K562 (cell line): Measurements from ENCODE around the gene ANTKMT.

Experiments
- CEBPZ ChIP-seq: fragments of 150-350 bp; IDR thresholded peaks from 2 replicates; pipeline ENCODE4 v1.6.1; 2014; ENCODE audit warnings: low read depth, mild to moderate bottlenecking, low read length, borderline replicate concordance
- MYC ChIP-seq, 2 experiments: fragments of 250-450 bp in 1 of 2; sonication (Bioruptor Pico) in 1 of 2; IDR thresholded peaks; 2 replicates each; pipeline versions ENCODE4 v1.5.1 to v1.6.1; 2012 to 2021; ENCODE audit warnings: low read depth in 2 of 2, borderline replicate concordance in 1 of 2, improper control_type of control experiment in 1 of 2, low read length in 1 of 2, mild to moderate bottlenecking in 1 of 2, moderate library complexity in 1 of 2
- TEAD2 ChIP-seq: fragments of 450-650 bp; IDR thresholded peaks from 2 replicates; pipeline ENCODE4 v1.6.1; 2016; ENCODE audit warnings: missing genetic modification characterization, control low read depth, missing compliant biosample characterization

- TF ChIP-seq TEAD2 (tag) (no peak), CEBPZ (no peak), MYC (IDR thresholded peaks at IDR 0.05; ENCODE audit: low read depth, low read length) (no peak), MYC (CRISPR knock-in tag; IDR thresholded peaks at IDR 0.05; ENCODE audit: borderline replicate concordance, low read depth) (no peak)
These were observed 48.1 kb upstream of the ANTKMT start for GRCh38 chr16:672851-673250.
